HCT116 (cell line): ENCODE results near the gene TMEM175. TPM values are rescaled to one million over a fixed set of nuclear protein-coding genes. Genes with fewer than 3 reads are reported as not detected.

Experiments
- ATAC-seq: fragments of 200-7000 bp; cut with Tn5 transposase; 2 replicates; pipeline ENCODE4 v1.9.1; 2020; ENCODE audit warnings: mild to moderate bottlenecking, moderate library complexity
- BruUV-seq: library from RNA; stranded (reverse); fragments of 400-500 nt; replicated peaks from 2 replicates; lab custom pipeline; 2021; lab: Mats Ljungman, UMichigan
- CTCF ChIA-PET: fragments of 300-600 bp; sonication (Branson Sonifier 250); formaldehyde crosslinking; loops from one replicate; lab custom pipeline; 2021; ENCODE audit warnings: antibody characterized with exemption; lab: Charles Lee
- POLR2A ChIA-PET: fragments of 300-600, 350-600 bp; sonication (Branson Sonifier 250); formaldehyde crosslinking; loops from one replicate; lab custom pipeline; 2021; ENCODE audit warnings: antibody characterized with exemption; lab: Charles Lee
- RAD21 ChIA-PET, 2 experiments: fragments of 300-600 bp; sonication (Branson Sonifier 250); formaldehyde crosslinking; loops; one replicate each; lab custom pipeline; 2023; ENCODE audit warnings: low total read pairs in 2 of 2; ENCODE audit not compliant: uncharacterized antibody in 2 of 2, unreplicated experiment in 2 of 2, low non-redundant PET in 1 of 2; lab: Charles Lee
- DNase-seq: peaks from one replicate; pipeline ENCODE4 v3.0.0-alpha.2; 2010; ENCODE audit warnings: low read depth, low spot score
- H2AFZ ChIP-seq: fragments of 200-600 bp; shearing (Covaris generic), sonication (generic); 2 replicates; pipeline ENCODE4 v1.6.1; 2017; ENCODE audit warnings: low read depth, mixed run types, mixed read lengths, antibody characterized with exemption, low read length; ENCODE audit not compliant: poor library complexity, severe bottlenecking
- H3K27ac ChIP-seq: 2 replicates; pipeline ENCODE4 v1.5.1; 2012; ENCODE audit warnings: low read depth, low read length
- H3K27me3 ChIP-seq: fragments of 200-600 bp; sonication (generic); 2 replicates; pipeline ENCODE4 v1.6.1; 2016; ENCODE audit warnings: mixed run types, low read length, mixed read lengths; ENCODE audit not compliant: insufficient read depth
- H3K36me3 ChIP-seq, 2 experiments: fragments of 200-500 bp in 1 of 2; fragments of 200-600 bp in 1 of 2; sonication (Bioruptor generic) in 1 of 2; sonication (generic) in 1 of 2; 2 replicates each; pipeline versions ENCODE4 v1.5.1 to v1.6.1; 2014 to 2016; ENCODE audit warnings: low read length in 2 of 2, inconsistent platforms in 1 of 2, mixed read lengths in 1 of 2, mixed run types in 1 of 2; ENCODE audit not compliant: insufficient read depth in 2 of 2, control insufficient read depth in 1 of 2
- H3K4me1 ChIP-seq, 2 experiments: fragments of 200-600 bp in 1 of 2; sonication (generic) in 1 of 2; 2 replicates each; pipeline versions ENCODE4 v1.5.1 to v1.6.1; 2012 to 2017; ENCODE audit warnings: low read length in 2 of 2, inconsistent platforms in 1 of 2, mild to moderate bottlenecking in 1 of 2, mixed read lengths in 1 of 2, mixed run types in 1 of 2, moderate library complexity in 1 of 2; ENCODE audit not compliant: insufficient read depth in 2 of 2, control insufficient read depth in 1 of 2
- H3K4me2 ChIP-seq: fragments of 200-600 bp; sonication (generic); 2 replicates; pipeline ENCODE4 v1.6.1; 2017; ENCODE audit warnings: mixed run types, low read length, mixed read lengths
- H3K4me3 ChIP-seq, 2 experiments: fragments of 200-600 bp in 1 of 2; sonication (generic) in 1 of 2; replicated peaks in 1 of 2; 2 replicates each; pipeline ENCODE4 v1.5.1; 2011 to 2016; ENCODE audit warnings: low read length in 2 of 2, control low read depth in 1 of 2, low read depth in 1 of 2, mild to moderate bottlenecking in 1 of 2, mixed read lengths in 1 of 2, mixed run types in 1 of 2
- H3K79me2 ChIP-seq: fragments of 200-600 bp; sonication (generic); 2 replicates; pipeline ENCODE4 v1.6.1; 2017; ENCODE audit warnings: mild to moderate bottlenecking, mixed run types, low read length, moderate library complexity, mixed read lengths; ENCODE audit not compliant: insufficient read depth
- H3K9ac ChIP-seq: fragments of 200-600 bp; sonication (generic); 2 replicates; pipeline ENCODE4 v1.6.1; 2016; ENCODE audit warnings: low read length, mixed read lengths
- H3K9me2 ChIP-seq: fragments of 200-600 bp; sonication (generic), shearing (Covaris generic); 2 replicates; pipeline ENCODE4 v1.6.1; 2017; ENCODE audit warnings: mixed run types, mild to moderate bottlenecking, moderate library complexity; ENCODE audit not compliant: insufficient read depth
- H3K9me3 ChIP-seq, 2 experiments: fragments of 200-500 bp in 1 of 2; fragments of 200-600 bp in 1 of 2; sonication (Bioruptor generic) in 1 of 2; sonication (generic) in 1 of 2; 2 replicates each; pipeline ENCODE4 v1.6.1; 2014 to 2017; ENCODE audit warnings: low read length in 2 of 2, mixed read lengths in 2 of 2, inconsistent platforms in 1 of 2, low read depth in 1 of 2, mild to moderate bottlenecking in 1 of 2, mixed run types in 1 of 2, moderate library complexity in 1 of 2; ENCODE audit not compliant: control insufficient read depth in 1 of 2, insufficient read depth in 1 of 2
- H4K20me1 ChIP-seq: fragments of 200-600 bp; sonication (generic), shearing (Covaris generic); 2 replicates; pipeline ENCODE4 v1.6.1; 2017; ENCODE audit warnings: mixed run types, mild to moderate bottlenecking, moderate library complexity; ENCODE audit not compliant: insufficient read depth
- CBX3 ChIP-seq: IDR thresholded peaks from 2 replicates; pipeline ENCODE4 v1.6.1; 2012; ENCODE audit warnings: low read depth
- EGR1 ChIP-seq: IDR thresholded peaks from 2 replicates; pipeline ENCODE4 v1.6.1; 2012; ENCODE audit warnings: low read depth
- ELF1 ChIP-seq: IDR thresholded peaks from 2 replicates; pipeline ENCODE4 v1.6.1; 2012; ENCODE audit warnings: low read depth, borderline replicate concordance
- EZH2 ChIP-seq: fragments of 200-600 bp; sonication (generic); IDR thresholded peaks from 2 replicates; pipeline ENCODE4 v1.6.1; 2017; ENCODE audit warnings: antibody characterized with exemption, mixed run types
- EZH2phosphoT487 ChIP-seq: fragments of 200-600 bp; IDR thresholded peaks from 2 replicates; pipeline ENCODE4 v1.6.1; 2018; ENCODE audit warnings: antibody characterized with exemption, borderline replicate concordance
- FOSL1 ChIP-seq: IDR thresholded peaks from 2 replicates; pipeline ENCODE4 v1.6.1; 2012; ENCODE audit warnings: low read depth
- JUND ChIP-seq: IDR thresholded peaks from 2 replicates; pipeline ENCODE4 v1.6.1; 2012
- POLR2A ChIP-seq: IDR thresholded peaks from 2 replicates; pipeline ENCODE4 v1.7.0; 2011; ENCODE audit warnings: borderline replicate concordance; ENCODE audit not compliant: insufficient read depth, insufficient read length; ENCODE audit errors: extremely low read depth
- POLR2AphosphoS5 ChIP-seq: IDR thresholded peaks from 2 replicates; pipeline ENCODE4 v1.6.1; 2011; ENCODE audit warnings: mild to moderate bottlenecking, low read depth, low read length, moderate library complexity
- SIN3A ChIP-seq: IDR thresholded peaks from 2 replicates; pipeline ENCODE4 v1.6.1; 2012; ENCODE audit warnings: low read depth
- SP1 ChIP-seq: IDR thresholded peaks from 2 replicates; pipeline ENCODE4 v1.6.1; 2012; ENCODE audit warnings: low read depth
- SRF ChIP-seq: IDR thresholded peaks from 2 replicates; pipeline ENCODE4 v1.6.1; 2012; ENCODE audit warnings: low read depth
- YY1 ChIP-seq: IDR thresholded peaks from 2 replicates; pipeline ENCODE4 v1.6.1; 2011; ENCODE audit warnings: low read length, low read depth, moderate library complexity, mild to moderate bottlenecking; ENCODE audit not compliant: insufficient replicate concordance; ENCODE audit errors: extremely low read depth
- ZFX ChIP-seq: fragments of 450-650 bp; IDR thresholded peaks from 2 replicates; pipeline ENCODE4 v1.6.1; 2017
- intact Hi-C: fragments of 100-400 bp; cut with micrococcal nuclease; formaldehyde crosslinking; loops from 2 replicates; pipeline ENCODE4 v1.10.0; 2022
- total RNA-seq: library from RNA; stranded (reverse); gene quantifications from one replicate; pipeline ENCODE4 v1.2.1, GENCODE V29; 2021; ENCODE audit not compliant: unreplicated experiment
- TF ChIP-seq, protein P1 (sequence below): IDR thresholded peaks from 2 replicates; pipeline ENCODE4 v1.6.1; 2012
- TF ChIP-seq, protein P2 (sequence below): IDR thresholded peaks from 2 replicates; pipeline ENCODE4 v1.6.1; 2011; ENCODE audit warnings: mild to moderate bottlenecking, low read length, moderate library complexity; ENCODE audit not compliant: insufficient replicate concordance; ENCODE audit errors: extremely low read depth
- TF ChIP-seq, protein P3 (sequence below), 3 experiments: fragments of 200-600 bp in 1 of 3; sonication (generic) in 1 of 3; IDR thresholded peaks in 2 of 3; conservative IDR thresholded peaks in 1 of 3; 2 replicates each; pipeline ENCODE4 v1.5.1; 2012 to 2017; ENCODE audit warnings: low read depth in 2 of 3, low read length in 2 of 3, antibody characterized with exemption in 1 of 3, borderline replicate concordance in 1 of 3, control low read depth in 1 of 3, mild to moderate bottlenecking in 1 of 3, mixed read lengths in 1 of 3, mixed run types in 1 of 3, moderate library complexity in 1 of 3; ENCODE audit not compliant: insufficient read depth in 1 of 3
- TF ChIP-seq, protein P4 (sequence below): IDR thresholded peaks from 2 replicates; pipeline ENCODE4 v1.6.1; 2012

TMEM175 gene
- total RNA-seq, 1 experiment from 2014 or later, result 17.5 TPM

DNA sequence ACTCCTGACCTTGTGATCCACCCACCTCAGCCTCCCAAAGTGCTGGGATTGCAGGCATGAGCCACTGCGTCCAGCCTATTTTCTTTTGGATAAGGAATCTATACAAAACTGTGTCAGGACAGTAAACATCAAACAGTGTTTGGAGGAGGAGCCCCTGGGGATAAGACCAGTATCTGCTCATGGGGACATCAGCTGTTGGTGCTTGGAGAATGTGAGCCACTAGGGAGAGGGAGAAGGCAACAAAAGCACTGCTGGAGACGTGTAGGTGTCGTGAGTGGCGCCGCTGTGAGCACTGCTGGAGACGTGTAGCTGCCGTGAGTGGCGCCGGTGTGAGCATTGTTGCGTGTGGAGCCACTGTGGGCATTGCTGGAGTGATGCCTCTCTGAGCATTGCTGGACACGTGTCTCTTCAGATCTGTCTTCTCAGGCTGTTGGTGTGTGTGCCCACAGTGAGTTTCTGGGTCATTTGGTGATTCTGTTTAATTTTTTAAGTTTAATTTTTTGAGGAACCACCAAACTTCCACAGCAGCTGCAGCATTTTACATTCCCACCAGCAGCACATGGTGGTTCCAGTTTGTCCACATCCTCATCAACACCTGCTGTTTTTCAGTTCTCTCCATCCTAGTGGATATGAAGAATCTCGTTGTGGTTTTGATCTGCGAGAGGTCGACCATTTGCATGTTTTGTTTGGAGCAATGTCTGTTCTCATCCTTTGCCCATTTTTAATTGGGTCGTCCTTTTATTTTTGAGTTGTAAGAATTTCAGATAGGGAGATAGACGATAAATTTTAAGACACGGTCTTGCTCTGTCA, 22.2 kb downstream of the TMEM175 start (continued):
- no peak for TF ChIP-seq POLR2AphosphoS5
- TF ChIP-seq EZH2phosphoT487, result no peak

DNA sequence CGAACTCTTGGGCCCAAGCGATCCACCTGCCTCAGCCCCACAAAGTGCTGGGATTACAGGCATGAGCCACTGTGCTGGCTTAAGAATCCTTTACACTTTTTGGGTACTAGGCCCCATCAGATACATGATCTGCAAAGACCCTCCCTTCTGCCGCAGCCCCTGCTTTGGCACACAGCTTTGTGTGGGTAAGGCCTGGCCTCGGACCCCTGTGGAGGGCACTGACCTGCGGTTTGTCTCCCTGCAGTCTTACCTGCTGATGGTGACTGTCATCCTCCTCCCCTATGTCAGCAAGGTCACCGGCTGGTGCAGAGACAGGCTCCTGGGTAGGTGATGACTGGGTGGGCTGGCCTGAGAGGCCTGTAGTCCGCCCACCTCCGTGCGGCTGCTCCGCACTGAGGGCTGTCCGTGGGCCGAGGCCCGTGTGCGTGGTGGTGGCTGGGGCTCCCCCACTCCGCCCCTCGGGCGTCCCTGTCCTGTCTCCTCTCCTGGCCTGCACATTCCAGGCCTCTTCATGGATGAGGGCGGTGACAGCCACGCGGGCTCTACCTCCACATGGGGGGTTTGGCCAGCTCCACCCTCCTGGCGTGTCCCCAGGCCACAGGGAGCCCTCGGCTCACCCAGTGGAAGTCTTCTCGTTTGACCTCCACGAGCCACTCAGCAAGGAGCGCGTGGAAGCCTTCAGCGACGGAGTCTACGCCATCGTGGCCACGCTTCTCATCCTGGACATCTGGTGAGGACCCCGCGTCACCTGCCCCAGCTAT, 23.1 kb downstream of the TMEM175 start:
- no peaks in the 10 kb centered on the region for H3K27me3 ChIP-seq
- no peak for TF ChIP-seq ELF1
- TF ChIP-seq, protein P1, sequence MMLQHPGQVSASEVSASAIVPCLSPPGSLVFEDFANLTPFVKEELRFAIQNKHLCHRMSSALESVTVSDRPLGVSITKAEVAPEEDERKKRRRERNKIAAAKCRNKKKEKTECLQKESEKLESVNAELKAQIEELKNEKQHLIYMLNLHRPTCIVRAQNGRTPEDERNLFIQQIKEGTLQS, result no peak
- TF ChIP-seq, protein P2, sequence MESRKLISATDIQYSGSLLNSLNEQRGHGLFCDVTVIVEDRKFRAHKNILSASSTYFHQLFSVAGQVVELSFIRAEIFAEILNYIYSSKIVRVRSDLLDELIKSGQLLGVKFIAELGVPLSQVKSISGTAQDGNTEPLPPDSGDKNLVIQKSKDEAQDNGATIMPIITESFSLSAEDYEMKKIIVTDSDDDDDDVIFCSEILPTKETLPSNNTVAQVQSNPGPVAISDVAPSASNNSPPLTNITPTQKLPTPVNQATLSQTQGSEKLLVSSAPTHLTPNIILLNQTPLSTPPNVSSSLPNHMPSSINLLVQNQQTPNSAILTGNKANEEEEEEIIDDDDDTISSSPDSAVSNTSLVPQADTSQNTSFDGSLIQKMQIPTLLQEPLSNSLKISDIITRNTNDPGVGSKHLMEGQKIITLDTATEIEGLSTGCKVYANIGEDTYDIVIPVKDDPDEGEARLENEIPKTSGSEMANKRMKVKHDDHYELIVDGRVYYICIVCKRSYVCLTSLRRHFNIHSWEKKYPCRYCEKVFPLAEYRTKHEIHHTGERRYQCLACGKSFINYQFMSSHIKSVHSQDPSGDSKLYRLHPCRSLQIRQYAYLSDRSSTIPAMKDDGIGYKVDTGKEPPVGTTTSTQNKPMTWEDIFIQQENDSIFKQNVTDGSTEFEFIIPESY, result no peak
- TF ChIP-seq YY1, result no peak
- no peak for TF ChIP-seq SIN3A
- TF ChIP-seq POLR2A, result no peak
- TF ChIP-seq JUND, result no peak
- no peak for TF ChIP-seq SP1
- TF ChIP-seq EGR1, result no peak
- no peak for TF ChIP-seq POLR2AphosphoS5
- no peak for TF ChIP-seq FOSL1
- no peak for TF ChIP-seq CBX3
- TF ChIP-seq SRF, result no peak
- no peak for TF ChIP-seq ZFX
- no peak for TF ChIP-seq EZH2
- TF ChIP-seq, protein P3, sequence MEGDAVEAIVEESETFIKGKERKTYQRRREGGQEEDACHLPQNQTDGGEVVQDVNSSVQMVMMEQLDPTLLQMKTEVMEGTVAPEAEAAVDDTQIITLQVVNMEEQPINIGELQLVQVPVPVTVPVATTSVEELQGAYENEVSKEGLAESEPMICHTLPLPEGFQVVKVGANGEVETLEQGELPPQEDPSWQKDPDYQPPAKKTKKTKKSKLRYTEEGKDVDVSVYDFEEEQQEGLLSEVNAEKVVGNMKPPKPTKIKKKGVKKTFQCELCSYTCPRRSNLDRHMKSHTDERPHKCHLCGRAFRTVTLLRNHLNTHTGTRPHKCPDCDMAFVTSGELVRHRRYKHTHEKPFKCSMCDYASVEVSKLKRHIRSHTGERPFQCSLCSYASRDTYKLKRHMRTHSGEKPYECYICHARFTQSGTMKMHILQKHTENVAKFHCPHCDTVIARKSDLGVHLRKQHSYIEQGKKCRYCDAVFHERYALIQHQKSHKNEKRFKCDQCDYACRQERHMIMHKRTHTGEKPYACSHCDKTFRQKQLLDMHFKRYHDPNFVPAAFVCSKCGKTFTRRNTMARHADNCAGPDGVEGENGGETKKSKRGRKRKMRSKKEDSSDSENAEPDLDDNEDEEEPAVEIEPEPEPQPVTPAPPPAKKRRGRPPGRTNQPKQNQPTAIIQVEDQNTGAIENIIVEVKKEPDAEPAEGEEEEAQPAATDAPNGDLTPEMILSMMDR (IDR thresholded peaks at IDR 0.05 in 2 of 3, conservative IDR thresholded peaks at IDR 0.05 in 1 of 3; ENCODE audit: borderline replicate concordance in 1 of 3, insufficient read depth in 1 of 3, low read depth in 2 of 3, low read length in 2 of 3), result no peak
- TF ChIP-seq, protein P4, sequence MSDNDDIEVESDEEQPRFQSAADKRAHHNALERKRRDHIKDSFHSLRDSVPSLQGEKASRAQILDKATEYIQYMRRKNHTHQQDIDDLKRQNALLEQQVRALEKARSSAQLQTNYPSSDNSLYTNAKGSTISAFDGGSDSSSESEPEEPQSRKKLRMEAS, result no peak
- no peak for TF ChIP-seq EZH2phosphoT487
- TF ChIP-seq, all 23 proteins: peak for 0
- ChIA-PET POLR2A (no interaction called here), CTCF (no interaction called here), RAD21 (no interaction called here)
- Histone ChIP-seq H4K20me1 (no peaks in the 10 kb centered on the region), H3K36me3 (no peaks in the 10 kb centered on the region), H3K4me2 (no peak overlapping the region), H3K9ac (no peak overlapping the region), H3K9me3 (no peaks in the 10 kb centered on the region), H3K9me2 (no peaks in the 10 kb centered on the region), H3K27ac (no peak overlapping the region), H3K79me2 (no peaks in the 10 kb centered on the region; the same call in 1 of the 2 replicates), H3K4me3 (no peak overlapping the region), H2AFZ (no peak overlapping the region), H3K4me1 (no peaks in the 10 kb centered on the region)
- ATAC-seq, result no peak
- intact Hi-C loops, result no loop called here
- DNase-seq, result no peak
- no TSS peak for BruUV-seq
